HG02610 (cell line): ENCODE data around the gene TAMALIN.
"Not testable (repeated sequence)": the region's sequence is repeated elsewhere in the genome, so short reads cannot be mapped to it uniquely, and the experiment has no call there.

Source experiments
- ATAC-seq: cut with Tn5 transposase; IDR thresholded peaks from one replicate; pipeline ENCODE4 v1.9.1; 2021; ENCODE audit warnings: mild to moderate bottlenecking, moderate library complexity; ENCODE audit not compliant: unreplicated experiment

TAMALIN gene

DNA sequence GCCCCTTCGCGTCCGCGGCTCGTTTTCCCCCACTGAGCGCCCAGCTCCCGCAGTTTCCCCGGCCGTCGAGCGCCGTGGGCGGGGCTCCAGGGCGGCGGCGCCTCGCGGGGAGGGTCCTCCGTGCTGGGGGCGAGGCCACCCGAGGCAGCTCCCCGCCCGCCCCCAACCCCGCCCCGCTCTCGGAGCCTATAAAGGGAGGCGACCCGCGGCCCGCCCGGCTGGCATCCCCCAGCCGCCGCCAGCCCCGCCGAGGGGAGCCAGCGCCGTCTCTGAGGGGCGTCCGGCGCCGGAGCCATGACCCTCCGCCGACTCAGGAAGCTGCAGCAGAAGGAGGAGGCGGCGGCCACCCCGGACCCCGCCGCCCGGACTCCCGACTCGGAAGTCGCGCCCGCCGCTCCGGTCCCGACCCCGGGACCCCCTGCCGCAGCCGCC, at the start of gene TAMALIN:
TAMALIN (plus strand) TSS at position 221 of the 432 bp plus-strand sequence; CDS start at position 295, 74 bp downstream.
- ATAC-seq = no peak

DNA sequence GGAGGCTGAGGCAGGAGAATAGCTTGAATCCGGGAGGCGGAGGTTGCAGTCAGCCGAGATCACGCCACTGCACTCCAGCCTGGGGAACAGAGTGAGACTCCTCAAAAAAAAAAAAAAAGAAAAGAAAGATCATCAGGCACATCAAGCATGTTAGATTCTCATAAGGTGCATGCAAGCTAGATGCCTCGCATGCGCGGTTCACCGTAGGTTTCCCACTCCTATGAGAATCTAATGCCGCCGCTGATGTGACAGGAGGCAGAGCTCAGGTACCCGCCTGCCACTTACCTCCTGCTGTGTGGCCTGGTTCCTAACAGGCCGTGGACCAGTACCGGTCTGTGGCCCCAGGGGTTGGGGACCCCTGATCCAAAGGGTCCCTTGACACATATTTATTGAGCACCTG, 48.2 kb upstream of the TAMALIN start:
- no peak for ATAC-seq

- no peak for ATAC-seq
Measured at GRCh38 chr12:51959211-51959610, 47.5 kb upstream of the TAMALIN start.

DNA sequence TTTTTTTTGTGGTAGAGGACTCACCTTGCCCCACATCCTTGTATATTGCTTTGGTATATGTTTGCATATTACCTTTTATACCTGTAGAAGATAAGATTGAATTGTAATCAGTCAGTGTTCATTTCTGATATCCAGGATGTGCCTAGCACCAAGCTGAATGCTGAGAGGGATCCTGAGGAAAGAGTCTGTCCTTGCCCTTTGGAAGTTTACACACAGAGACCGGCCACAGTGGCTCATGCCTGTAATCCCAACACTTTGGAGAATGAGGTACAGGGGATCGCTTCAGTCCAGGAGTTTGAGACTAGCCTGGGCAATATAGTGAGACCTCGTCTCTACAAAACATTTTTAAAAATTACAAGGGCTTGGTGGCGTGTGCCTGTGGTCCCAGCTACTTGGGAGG, 46.8 kb upstream of the TAMALIN start:
- no peak for ATAC-seq

DNA sequence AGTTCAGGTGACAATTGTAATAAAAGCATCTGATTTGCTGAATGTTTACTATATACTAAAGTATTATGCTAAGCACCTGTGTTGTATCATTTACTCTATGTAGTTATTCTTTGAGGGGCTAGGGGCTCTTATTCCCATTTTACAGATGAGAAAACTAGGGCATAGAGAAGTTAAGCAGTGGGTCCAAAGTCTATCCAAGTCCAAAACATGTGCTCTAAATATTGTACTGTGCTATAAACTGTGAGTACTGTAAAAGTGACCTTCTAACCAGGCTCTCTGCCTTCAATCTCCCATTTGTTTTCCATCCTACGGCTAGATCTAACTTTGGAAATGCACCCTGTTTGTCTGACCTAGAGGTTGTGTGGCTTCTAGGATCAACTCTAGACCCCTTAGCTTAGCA, 46.3 kb upstream of the TAMALIN start:
- no peak for ATAC-seq

- no peak for ATAC-seq
Measured at GRCh38 chr12:51960890-51961289, 45.9 kb upstream of the TAMALIN start.

GRCh38 chr12:51961834-51962233, 44.9 kb upstream of the TAMALIN start:
- ATAC-seq = no peak

- ATAC-seq = no peak
Measured at GRCh38 chr12:51962737-51963136, 44.0 kb upstream of the TAMALIN start.

DNA sequence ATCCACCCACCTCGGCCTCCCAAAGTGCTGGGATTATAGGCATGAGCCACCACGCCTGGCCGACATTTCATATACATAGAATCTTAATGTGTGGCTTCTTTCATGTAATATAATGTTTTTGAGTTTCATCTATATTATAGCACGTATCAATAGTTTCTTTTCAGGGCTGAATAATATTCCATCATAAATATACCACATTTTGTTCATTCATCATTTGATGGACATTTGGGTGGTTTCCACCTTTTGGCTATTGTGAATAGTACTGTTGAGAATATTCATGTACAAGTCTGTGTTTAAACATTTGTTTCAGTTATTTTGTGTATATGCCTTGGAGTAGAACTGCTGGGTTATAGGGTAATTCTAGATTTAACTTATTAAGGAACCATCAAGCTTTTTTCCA, 43.3 kb upstream of the TAMALIN start:
- no peak for ATAC-seq

DNA sequence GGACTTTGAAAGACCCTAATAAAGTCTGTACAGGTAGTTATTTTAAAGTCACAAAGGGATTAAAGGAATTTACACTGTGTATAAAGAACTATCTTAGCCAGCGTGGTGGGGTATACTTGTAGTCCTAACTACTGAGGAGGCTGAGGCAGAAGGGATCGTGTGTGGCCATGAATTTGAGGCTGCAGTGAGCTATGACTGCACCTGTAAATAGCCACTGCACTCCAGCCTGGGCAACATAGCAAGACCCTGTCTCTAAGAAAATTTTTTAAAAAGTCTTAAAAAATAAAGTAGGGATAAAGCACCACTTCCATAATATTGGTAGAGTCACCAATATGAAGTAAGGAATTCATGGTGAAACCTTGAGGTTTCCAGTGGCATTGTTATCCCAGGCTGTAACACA, 37.1 kb upstream of the TAMALIN start:
- ATAC-seq = no peak

DNA sequence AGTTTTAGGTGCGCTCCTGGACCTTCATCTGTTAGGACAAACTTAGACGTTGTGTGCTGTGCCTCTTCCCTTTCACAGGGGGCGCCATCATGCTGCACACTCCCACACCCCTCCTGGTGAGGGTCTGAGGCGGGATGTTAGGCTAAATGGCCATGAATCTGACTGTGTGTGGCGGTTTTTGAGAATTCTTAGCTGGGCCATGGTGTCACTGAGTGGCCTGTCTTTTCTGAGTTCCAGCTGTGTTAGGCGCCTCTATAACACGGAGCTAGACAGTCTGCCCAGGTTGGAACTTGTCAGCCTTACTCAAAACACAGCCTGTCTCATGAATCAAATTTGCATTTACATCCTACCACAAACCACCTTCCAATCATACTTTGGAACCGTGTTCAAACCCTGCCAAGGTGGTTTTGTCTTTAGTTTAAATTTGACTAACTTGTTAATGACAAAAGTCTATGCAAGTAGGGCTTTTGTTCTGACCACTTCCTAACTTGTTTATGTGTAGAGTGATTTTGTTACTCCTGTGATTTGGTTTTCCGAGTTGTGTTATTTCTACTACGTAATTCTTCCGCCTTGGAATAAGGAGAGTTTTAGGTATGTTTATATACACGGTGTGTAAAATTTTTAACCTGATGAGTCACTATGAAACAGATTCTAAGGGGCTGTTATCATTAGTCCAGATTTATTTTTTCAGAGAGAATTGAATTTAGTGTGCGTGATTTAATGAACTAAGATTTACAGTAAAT, 35.7 kb upstream of the TAMALIN start:
- peak; percentile 94 for ATAC-seq

- no peak for ATAC-seq
Measured at GRCh38 chr12:51971679-51972421, 34.9 kb upstream of the TAMALIN start.

DNA sequence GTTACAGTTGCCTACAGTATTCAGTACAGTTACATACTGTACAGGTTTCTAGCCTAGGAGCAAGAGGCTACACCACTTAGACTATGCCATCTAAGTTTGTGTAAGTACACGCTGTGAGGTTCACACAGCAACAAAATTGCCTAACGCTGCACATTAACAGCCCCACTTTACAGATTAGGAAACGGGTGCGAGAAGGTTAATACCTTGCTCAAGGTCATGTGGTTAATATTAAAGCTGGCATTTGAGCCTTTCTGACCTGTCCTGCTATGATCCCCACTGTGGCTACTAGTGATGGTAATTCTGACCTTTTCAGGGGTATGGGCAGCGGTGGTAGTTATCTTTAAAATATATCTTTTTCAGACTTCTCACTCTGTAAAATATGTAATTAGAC, 34.3 kb upstream of the TAMALIN start:
- no peak for ATAC-seq

DNA sequence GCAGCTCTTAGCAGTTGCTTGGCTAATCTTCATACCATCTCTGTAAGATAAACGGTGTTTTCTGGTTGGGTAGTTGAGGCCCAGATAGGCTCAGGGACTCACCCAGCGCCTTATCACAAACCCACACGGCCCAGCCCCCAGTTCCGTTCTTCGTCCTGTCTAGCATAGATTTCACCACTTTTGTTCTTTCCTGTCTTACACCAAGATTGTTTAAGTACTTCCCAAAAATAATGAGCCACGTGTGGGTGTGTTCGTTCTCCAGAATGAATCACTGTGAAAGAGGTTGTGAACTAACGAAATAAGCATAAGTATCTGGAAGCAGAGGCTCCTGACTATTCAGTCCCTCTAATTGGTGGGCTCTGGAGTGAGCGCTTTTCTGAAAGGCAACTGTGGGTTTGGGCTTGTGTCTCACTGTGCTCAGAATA, 33.9 kb upstream of the TAMALIN start:
- ATAC-seq = no peak

DNA sequence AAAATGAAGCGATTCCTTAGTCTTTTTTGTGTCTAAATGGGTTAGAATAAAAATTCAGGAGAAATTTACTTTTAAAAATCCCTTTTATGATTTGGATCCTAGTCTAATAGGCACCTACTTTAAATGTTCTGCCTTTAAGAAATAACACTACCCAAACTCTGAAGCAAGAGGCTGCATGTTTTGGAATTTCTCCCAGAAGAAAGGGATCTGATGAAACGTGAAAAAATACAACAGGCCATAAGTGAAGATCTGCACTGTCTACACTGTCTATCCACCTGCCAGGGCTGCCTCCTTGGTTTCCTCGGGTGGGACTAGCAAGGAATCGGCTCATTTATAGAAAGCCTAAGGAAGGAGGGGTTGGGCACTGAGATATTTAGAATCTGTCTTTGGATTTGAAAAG, 33.2 kb upstream of the TAMALIN start:
- no peak for ATAC-seq

- ATAC-seq = no peak
Measured at GRCh38 chr12:51974646-51975045, 32.1 kb upstream of the TAMALIN start.

- ATAC-seq = no peak
Measured at GRCh38 chr12:51975196-51975595, 31.6 kb upstream of the TAMALIN start.

DNA sequence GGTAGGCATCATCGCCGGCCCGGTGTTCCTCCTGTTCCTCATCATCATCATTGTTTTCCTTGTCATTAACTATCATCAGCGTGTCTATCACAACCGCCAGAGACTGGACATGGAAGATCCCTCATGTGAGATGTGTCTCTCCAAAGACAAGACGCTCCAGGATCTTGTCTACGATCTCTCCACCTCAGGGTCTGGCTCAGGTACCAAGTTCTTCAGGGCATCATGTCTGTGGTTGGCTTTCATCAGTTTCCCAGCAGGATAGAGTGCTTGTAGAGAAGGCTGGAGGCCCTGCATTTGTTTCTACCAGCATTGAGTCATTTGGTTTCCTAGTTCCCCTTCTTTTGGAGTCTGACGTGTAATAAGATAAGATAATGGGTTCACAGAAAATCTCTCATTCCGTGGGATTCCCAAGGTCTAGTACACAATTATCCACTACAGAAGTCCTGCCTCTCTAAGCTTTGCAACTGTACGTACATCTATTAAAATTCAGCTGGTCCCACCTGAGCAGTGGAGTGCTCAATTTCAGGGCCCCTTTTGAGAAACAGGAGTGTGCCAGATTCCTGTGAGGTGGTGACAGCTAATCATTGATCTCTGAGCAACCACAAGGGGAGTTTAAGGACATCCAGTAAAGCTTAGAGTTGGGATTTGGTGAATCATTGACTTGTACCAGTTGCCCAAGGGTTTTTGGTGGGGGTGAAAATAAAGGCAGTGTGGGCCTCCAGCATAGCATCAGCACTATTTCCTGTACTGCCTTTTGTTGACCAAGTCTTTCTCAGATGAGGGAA, 30.2 kb upstream of the TAMALIN start:
- ATAC-seq = no peak

DNA sequence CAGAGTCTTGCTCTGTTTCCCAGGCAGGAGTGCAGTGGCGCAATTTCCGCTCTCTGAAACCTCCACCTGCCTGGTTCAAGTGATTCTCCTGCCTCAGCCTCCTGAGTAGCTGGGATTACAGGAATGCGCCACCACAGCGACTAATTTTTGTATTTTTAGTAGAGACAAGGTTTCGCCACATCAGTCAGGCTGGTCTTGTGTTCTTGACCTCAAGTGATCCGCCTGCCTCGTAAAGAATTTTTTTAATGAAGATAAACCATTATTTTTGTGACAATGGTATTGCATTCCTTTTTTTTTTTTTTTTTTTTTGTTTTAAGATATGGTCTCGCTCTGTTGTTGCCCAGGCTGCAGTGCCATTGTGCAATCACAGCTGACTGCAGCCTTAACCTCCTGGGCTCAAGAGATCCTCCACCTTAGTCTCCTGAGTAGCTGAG, 29.4 kb upstream of the TAMALIN start:
- no peak for ATAC-seq

DNA sequence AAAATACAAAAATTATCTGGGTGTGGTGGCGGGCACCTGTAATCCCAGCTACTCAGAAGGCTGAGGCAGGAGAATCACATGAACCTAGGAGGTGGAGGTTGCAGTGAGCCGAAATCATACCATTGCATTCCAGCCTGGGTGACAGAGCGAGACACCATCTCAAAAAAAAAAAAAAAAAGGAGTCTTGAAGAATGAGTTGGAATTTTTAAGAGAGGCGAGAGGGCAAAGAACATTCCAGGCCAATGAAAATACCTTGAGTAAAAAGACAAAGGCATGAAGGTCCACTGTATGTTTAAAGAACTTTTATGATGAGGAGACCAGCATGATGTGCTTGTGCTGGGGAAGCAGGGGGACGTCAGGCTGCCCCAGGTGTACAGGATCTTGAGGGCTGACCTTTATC, 27.4 kb upstream of the TAMALIN start:
- not testable (repeated sequence) for ATAC-seq

GRCh38 chr12:51980051-51980808, 26.5 kb upstream of the TAMALIN start:
- peak; percentile 70 for ATAC-seq
